Measurements from ENCODE around the gene KIAA1328.

DNA sequence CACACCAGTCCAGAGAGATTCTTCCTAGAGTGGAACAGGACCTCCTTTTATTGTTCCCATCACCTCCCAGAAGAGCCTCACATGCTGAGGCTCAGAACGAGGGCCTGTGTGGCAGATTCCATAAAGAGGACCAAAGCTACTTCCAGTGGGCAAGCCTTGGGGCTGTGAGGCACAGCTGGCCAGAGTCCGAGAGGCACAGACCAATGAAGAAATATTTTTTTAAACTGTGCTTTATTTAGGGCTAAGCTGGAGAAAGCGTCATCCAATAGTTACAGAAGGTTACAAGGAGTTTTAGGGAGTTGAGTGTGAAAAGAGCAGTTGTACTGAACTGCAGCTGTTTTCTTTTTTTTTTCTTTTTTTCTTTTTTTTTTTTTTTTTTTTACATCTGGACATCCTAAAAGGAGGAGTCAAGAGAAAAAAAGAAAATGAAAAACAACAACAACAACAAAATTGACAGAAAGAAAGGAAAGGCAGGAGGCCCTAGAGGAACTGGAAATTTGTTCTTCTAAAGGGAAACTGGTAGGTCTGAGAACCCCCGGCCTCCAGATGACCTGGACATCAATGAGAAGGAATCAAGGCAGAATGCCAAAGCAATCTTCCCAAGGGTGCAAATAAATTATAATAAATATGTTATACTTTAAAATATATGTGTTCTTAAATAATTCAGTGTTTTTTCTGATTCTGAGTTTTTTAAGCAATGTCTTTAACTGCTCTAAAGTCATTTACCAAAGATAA is 414.1 kb downstream of the KIAA1328 start:
- TF ChIP-seq FOXA1 (IDR thresholded peaks at IDR 0.05; ENCODE audit: borderline replicate concordance): no peak
- no peak for TF ChIP-seq ESRRA (IDR thresholded peaks at IDR 0.05; ENCODE audit: borderline replicate concordance, low read depth)
- TF ChIP-seq ZFX (CRISPR knock-in tag; IDR thresholded peaks at IDR 0.05): no peak
- TF ChIP-seq POLR2B (IDR thresholded peaks at IDR 0.05; ENCODE audit: low read depth, partially characterized antibody): no peak
- no peak for TF ChIP-seq HNRNPK (IDR thresholded peaks at IDR 0.05; ENCODE audit: low read depth, low read length, poor library complexity, severe bottlenecking)
- TF ChIP-seq EWSR1 (IDR thresholded peaks at IDR 0.05; ENCODE audit: borderline replicate concordance, low read depth, partially characterized antibody): no peak
- no peak for TF ChIP-seq ZNF589 (CRISPR knock-in tag; IDR thresholded peaks at IDR 0.05; ENCODE audit: low read depth)
- TF ChIP-seq, protein P1, sequence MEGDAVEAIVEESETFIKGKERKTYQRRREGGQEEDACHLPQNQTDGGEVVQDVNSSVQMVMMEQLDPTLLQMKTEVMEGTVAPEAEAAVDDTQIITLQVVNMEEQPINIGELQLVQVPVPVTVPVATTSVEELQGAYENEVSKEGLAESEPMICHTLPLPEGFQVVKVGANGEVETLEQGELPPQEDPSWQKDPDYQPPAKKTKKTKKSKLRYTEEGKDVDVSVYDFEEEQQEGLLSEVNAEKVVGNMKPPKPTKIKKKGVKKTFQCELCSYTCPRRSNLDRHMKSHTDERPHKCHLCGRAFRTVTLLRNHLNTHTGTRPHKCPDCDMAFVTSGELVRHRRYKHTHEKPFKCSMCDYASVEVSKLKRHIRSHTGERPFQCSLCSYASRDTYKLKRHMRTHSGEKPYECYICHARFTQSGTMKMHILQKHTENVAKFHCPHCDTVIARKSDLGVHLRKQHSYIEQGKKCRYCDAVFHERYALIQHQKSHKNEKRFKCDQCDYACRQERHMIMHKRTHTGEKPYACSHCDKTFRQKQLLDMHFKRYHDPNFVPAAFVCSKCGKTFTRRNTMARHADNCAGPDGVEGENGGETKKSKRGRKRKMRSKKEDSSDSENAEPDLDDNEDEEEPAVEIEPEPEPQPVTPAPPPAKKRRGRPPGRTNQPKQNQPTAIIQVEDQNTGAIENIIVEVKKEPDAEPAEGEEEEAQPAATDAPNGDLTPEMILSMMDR (IDR thresholded peaks at IDR 0.05 in 2 of 3, conservative IDR thresholded peaks at IDR 0.05 in 1 of 3; ENCODE audit: insufficient read depth in 2 of 3, low read depth in 1 of 3, low read length in 3 of 3): no peak
- no peak for TF ChIP-seq POLR2A (conservative IDR thresholded peaks at IDR 0.05)
- no peak for TF ChIP-seq ZNF75A (CRISPR knock-in tag; IDR thresholded peaks at IDR 0.05)

Measured in K562 (cell line).